Measurements from ENCODE around the gene PCDH7.

DNA sequence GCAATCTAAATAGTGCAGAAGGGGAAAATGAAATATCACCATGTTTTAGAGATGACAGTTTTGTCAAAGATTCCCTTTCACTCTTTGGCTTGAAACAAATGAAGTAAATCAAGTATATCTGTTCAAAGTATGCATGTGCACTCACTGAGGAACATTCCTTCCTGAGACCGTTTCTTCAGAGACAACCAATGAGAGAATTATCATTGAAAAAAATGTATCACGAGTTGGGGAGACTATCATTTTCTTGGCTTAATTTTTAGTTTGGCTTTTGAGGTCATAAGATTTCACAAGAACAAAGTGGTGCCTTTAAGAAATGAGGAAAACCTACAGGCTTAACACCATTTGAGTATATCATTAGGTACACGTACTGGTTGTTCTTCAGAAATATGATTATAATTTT lies 56.3 kb downstream of the PCDH7 start:
- TF ChIP-seq, protein P1, sequence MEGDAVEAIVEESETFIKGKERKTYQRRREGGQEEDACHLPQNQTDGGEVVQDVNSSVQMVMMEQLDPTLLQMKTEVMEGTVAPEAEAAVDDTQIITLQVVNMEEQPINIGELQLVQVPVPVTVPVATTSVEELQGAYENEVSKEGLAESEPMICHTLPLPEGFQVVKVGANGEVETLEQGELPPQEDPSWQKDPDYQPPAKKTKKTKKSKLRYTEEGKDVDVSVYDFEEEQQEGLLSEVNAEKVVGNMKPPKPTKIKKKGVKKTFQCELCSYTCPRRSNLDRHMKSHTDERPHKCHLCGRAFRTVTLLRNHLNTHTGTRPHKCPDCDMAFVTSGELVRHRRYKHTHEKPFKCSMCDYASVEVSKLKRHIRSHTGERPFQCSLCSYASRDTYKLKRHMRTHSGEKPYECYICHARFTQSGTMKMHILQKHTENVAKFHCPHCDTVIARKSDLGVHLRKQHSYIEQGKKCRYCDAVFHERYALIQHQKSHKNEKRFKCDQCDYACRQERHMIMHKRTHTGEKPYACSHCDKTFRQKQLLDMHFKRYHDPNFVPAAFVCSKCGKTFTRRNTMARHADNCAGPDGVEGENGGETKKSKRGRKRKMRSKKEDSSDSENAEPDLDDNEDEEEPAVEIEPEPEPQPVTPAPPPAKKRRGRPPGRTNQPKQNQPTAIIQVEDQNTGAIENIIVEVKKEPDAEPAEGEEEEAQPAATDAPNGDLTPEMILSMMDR (IDR thresholded peaks at IDR 0.05; ENCODE audit: poor library complexity, severe bottlenecking): no peak
- TF ChIP-seq, protein P2, sequence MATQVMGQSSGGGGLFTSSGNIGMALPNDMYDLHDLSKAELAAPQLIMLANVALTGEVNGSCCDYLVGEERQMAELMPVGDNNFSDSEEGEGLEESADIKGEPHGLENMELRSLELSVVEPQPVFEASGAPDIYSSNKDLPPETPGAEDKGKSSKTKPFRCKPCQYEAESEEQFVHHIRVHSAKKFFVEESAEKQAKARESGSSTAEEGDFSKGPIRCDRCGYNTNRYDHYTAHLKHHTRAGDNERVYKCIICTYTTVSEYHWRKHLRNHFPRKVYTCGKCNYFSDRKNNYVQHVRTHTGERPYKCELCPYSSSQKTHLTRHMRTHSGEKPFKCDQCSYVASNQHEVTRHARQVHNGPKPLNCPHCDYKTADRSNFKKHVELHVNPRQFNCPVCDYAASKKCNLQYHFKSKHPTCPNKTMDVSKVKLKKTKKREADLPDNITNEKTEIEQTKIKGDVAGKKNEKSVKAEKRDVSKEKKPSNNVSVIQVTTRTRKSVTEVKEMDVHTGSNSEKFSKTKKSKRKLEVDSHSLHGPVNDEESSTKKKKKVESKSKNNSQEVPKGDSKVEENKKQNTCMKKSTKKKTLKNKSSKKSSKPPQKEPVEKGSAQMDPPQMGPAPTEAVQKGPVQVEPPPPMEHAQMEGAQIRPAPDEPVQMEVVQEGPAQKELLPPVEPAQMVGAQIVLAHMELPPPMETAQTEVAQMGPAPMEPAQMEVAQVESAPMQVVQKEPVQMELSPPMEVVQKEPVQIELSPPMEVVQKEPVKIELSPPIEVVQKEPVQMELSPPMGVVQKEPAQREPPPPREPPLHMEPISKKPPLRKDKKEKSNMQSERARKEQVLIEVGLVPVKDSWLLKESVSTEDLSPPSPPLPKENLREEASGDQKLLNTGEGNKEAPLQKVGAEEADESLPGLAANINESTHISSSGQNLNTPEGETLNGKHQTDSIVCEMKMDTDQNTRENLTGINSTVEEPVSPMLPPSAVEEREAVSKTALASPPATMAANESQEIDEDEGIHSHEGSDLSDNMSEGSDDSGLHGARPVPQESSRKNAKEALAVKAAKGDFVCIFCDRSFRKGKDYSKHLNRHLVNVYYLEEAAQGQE (IDR thresholded peaks at IDR 0.05; ENCODE audit: borderline replicate concordance): no peak
- TF ChIP-seq POLR2AphosphoS5 (IDR thresholded peaks at IDR 0.05) (no peak), EP300 (conservative IDR thresholded peaks at IDR 0.05; ENCODE audit: poor library complexity, severe bottlenecking) (no peak), EZH2 (IDR thresholded peaks at IDR 0.05; ENCODE audit: borderline replicate concordance, insufficient read depth, low read length, poor library complexity, severe bottlenecking) (no peak), SMC3 (conservative IDR thresholded peaks at IDR 0.05; ENCODE audit: poor library complexity) (no peak)
